ENCODE data around the gene MYH3. TPM values are rescaled to one million over a fixed set of nuclear protein-coding genes. Genes with fewer than 3 reads are reported as not detected.

MYH3 gene
- total RNA-seq, 6 experiments from 2014 or later: 0.68 to 2.6 (median 1.2) TPM

- Histone ChIP-seq H3K4me3 (no peak overlapping the region), H3K36me3 (no peaks in the 10 kb centered on the region), H3K27ac (no peak overlapping the region), H3K9me3 (no peaks in the 10 kb centered on the region), H3K4me1 (no peaks in the 10 kb centered on the region), H3K27me3 (no peaks in the 10 kb centered on the region)
- WGBS (ENCODE audit: insufficient coverage, low coverage, low lambda C conversion rate, missing lambda C conversion rate): 74% methylated on average over 5 of the region's 5 CpGs
- TF ChIP-seq CTCF (IDR thresholded peaks at IDR 0.05): no peak
- TF ChIP-seq POLR2A (IDR thresholded peaks at IDR 0.05): no peak
- no peak for DNase-seq
- intact Hi-C loops (cut with DNase I): loop anchor here in 1 of 2 donors (10.0 kb wide), 1 partner anchor 191 kb away; no protein-coding TSS in a partner anchor
- ATAC-seq: no peak
Measured at GRCh38 chr17:10653987-10654386, 3.1 kb downstream of the MYH3 start.

GRCh38 chr17:10652984-10653659, 4.0 kb downstream of the MYH3 start:
- H3K27me3 ChIP-seq: no peaks in the 10 kb centered on the region
- WGBS (ENCODE audit: insufficient coverage, low coverage, low lambda C conversion rate, missing lambda C conversion rate): 42% methylated on average over 7 of the region's 11 CpGs
- no peak overlapping the region for H3K4me3 ChIP-seq
- no peak for TF ChIP-seq CTCF (IDR thresholded peaks at IDR 0.05)
- TF ChIP-seq POLR2A (IDR thresholded peaks at IDR 0.05): no peak
- intact Hi-C loops (cut with DNase I): loop anchor here in 1 of 2 donors (10.0 kb wide), 1 partner anchor 192 kb away; no protein-coding TSS in a partner anchor
- H3K27ac ChIP-seq: no peak overlapping the region
- H3K36me3 ChIP-seq: no peaks in the 10 kb centered on the region
- no peaks in the 10 kb centered on the region for H3K4me1 ChIP-seq
- no peak for ATAC-seq
- H3K9me3 ChIP-seq: no peaks in the 10 kb centered on the region
- no peak for DNase-seq

GRCh38 chr17:10651927-10652326, 5.2 kb downstream of the MYH3 start:
- Histone ChIP-seq H3K4me1 (no peaks in the 10 kb centered on the region), H3K27me3 (no peaks in the 10 kb centered on the region), H3K9me3 (no peaks in the 10 kb centered on the region), H3K4me3 (no peak overlapping the region), H3K36me3 (no peaks in the 10 kb centered on the region), H3K27ac (no peak overlapping the region)
- no peak for DNase-seq
- TF ChIP-seq POLR2A (IDR thresholded peaks at IDR 0.05): no peak
- TF ChIP-seq CTCF (IDR thresholded peaks at IDR 0.05): no peak
- over 99% methylated on average over 8 of the region's 9 CpGs for WGBS (ENCODE audit: insufficient coverage, low coverage, low lambda C conversion rate, missing lambda C conversion rate)
- intact Hi-C loops (cut with DNase I): loop anchor here in 1 of 2 donors (10.0 kb wide), 1 partner anchor 193 kb away; no protein-coding TSS in a partner anchor
- ATAC-seq: no peak

- Histone ChIP-seq H3K4me3 (no peak overlapping the region), H3K4me1 (no peaks in the 10 kb centered on the region), H3K9me3 (no peaks in the 10 kb centered on the region), H3K27me3 (no peaks in the 10 kb centered on the region), H3K27ac (no peak overlapping the region), H3K36me3 (no peaks in the 10 kb centered on the region)
- intact Hi-C loops (cut with DNase I): loop anchor here in 1 of 2 donors (10.0 kb wide), 1 partner anchor 195 kb away; no protein-coding TSS in a partner anchor
- no peak for DNase-seq
- TF ChIP-seq CTCF (IDR thresholded peaks at IDR 0.05): no peak
- WGBS (ENCODE audit: insufficient coverage, low coverage, low lambda C conversion rate, missing lambda C conversion rate): 88% methylated on average over 5 of the region's 5 CpGs
- ATAC-seq: no peak
Measured at GRCh38 chr17:10649602-10650001, 7.5 kb downstream of the MYH3 start.

Data from right lobe of liver (tissue), 6 donors.